Mammary epithelial cell (primary cell): ENCODE data around the gene MAD1L1.
"Not testable (repeated sequence)": the region's sequence is repeated elsewhere in the genome, so short reads cannot be mapped to it uniquely, and the experiment has no call there.

Experiments
- CTCF ChIP-seq, 2 donors: IDR thresholded peaks in 1 of 2; conservative IDR thresholded peaks in 1 of 2; 2 replicates each; pipeline ENCODE4 v1.5.1; 2011 to 2012; ENCODE audit warnings: inconsistent platforms in 2 of 2, low read length in 2 of 2, mild to moderate bottlenecking in 2 of 2, control low read depth in 1 of 2, low read depth in 1 of 2; ENCODE audit not compliant: insufficient read depth in 1 of 2; ENCODE audit errors: extremely low read depth in 1 of 2
- EZH2 ChIP-seq: IDR thresholded peaks from 2 replicates; pipeline ENCODE4 v1.6.1; 2012; ENCODE audit warnings: low read length, inconsistent platforms, borderline replicate concordance

GRCh38 chr7:1860881-1861798 lies 371.6 kb downstream of the MAD1L1 start:
- TF ChIP-seq CTCF (conservative IDR thresholded peaks at IDR 0.05 in 1 of 2, IDR thresholded peaks at IDR 0.05 in 1 of 2; ENCODE audit: extremely low read depth in 1 of 2, insufficient read depth in 1 of 2, low read depth in 1 of 2, low read length in 2 of 2); EZH2: not testable (repeated sequence)
